Sigmoid colon (tissue), 7 donors: ENCODE results near the gene SDK1. TPM values are rescaled to one million over a fixed set of nuclear protein-coding genes. Genes with fewer than 3 reads are reported as not detected.

ENCODE experiments used
- DNase-seq: peaks from one replicate; pipeline ENCODE4 v3.0.0-alpha.2; 2019
- H3K27ac ChIP-seq, 4 donors: fragments of 200-600 bp; sonication (generic); one replicate each; pipeline ENCODE4 v1.5.1; 2016 to 2019; ENCODE audit warnings: mild to moderate bottlenecking in 1 of 4
- H3K27me3 ChIP-seq, 3 donors: fragments of 200-600 bp; sonication (generic); one replicate each; pipeline ENCODE4 v1.5.1; 2019; ENCODE audit warnings: mild to moderate bottlenecking in 1 of 3
- H3K36me3 ChIP-seq, 4 donors: fragments of 200-600 bp; sonication (generic); one replicate each; pipeline ENCODE4 v1.5.1; 2016 to 2019
- H3K4me1 ChIP-seq, 4 donors: fragments of 200-600 bp; sonication (generic); one replicate each; pipeline ENCODE4 v1.5.1; 2017 to 2019
- H3K4me3 ChIP-seq, 4 donors: fragments of 200-600 bp; sonication (generic); one replicate each; pipeline ENCODE4 v1.5.1; 2017 to 2019; ENCODE audit warnings: mild to moderate bottlenecking in 2 of 4, moderate library complexity in 1 of 4
- H3K9me3 ChIP-seq, 4 donors: fragments of 200-600 bp in 3 of 4; sonication (generic) in 3 of 4; one replicate each; pipeline versions ENCODE4 v1.5.1 to v1.6.1; 2013 to 2019
- EP300 ChIP-seq, 4 donors: sonication (generic); formaldehyde crosslinking; IDR thresholded peaks; one replicate each; pipeline ENCODE4 v1.6.1; 2017; ENCODE audit warnings: antibody characterized with exemption in 4 of 4
- POLR2A ChIP-seq, 2 donors: fragments of 450-650 bp; IDR thresholded peaks; one replicate each; pipeline ENCODE4 v1.6.1; 2016; ENCODE audit warnings: antibody characterized with exemption in 2 of 2, mild to moderate bottlenecking in 2 of 2, moderate library complexity in 2 of 2
- POLR2AphosphoS5 ChIP-seq, 4 donors: sonication (generic); formaldehyde crosslinking; IDR thresholded peaks; one replicate each; pipeline ENCODE4 v1.6.1; 2017; ENCODE audit warnings: antibody characterized with exemption in 4 of 4
- WGBS, 2 donors: extraction: QIAGEN DNeasy Blood & Tissue Kit; methylation state at CpG; one replicate each; pipeline ENCODE4 v1.1.7; 2013; 5-methylcytosine and 5-hydroxymethylcytosine counted together
- intact Hi-C: fragments of 100-400 bp; cut with DNase I; formaldehyde crosslinking; loops from one replicate; pipeline ENCODE4 v1.15.1; 2023
- polyA plus RNA-seq, 3 donors: library from polyadenylated mRNA; stranded (reverse); fragments of 200-250 nt; gene quantifications; one replicate each; pipeline ENCODE4 v1.2.3, GENCODE V29; 2013
- total RNA-seq, 4 donors: library from RNA; depleted of rRNA; stranded (reverse); fragments of >200 nt; gene quantifications; one replicate each; pipeline ENCODE4 v1.1.0, GENCODE V29; 2016
- TF ChIP-seq, protein P1 (sequence below), 4 experiments: fragments of 450-650 bp in 3 of 4; fragments of 200-600 bp in 1 of 4; IDR thresholded peaks; one replicate each; pipeline ENCODE4 v1.5.1; 2016 to 2019; ENCODE audit warnings: antibody characterized with exemption in 4 of 4, mild to moderate bottlenecking in 3 of 4, moderate library complexity in 2 of 4
- donor health status: healthy with polysubstance abuse.
- donor health status: Bipolar disorder and iron deficiency.
- donor health status: healthy.

Gene SDK1
- total and polyA plus RNA-seq, 7 donors: under 0.01 to 23.0 (median 10.0) TPM; not detected in 1

DNA sequence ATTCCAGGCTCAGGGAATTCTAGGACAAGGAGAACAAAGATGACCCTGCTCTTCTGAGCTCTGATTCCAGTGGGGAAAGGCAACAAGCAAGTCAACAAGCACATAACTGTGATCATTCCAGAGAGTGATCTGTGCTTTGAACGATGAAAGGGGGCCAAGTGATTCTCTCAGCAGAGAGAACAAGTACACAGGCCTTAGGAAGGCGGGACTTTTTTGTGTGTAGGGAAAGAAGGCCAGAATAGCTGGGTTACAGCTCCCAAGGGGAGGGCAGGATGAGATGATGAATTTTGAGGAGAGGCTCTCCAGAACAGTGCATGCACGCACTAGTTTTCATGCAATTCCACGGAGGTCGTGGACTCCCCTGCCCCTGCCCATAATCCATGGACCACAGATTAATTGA is 565.2 kb downstream of the SDK1 start:
- intact Hi-C loops: no loop called here
- TF ChIP-seq POLR2A (IDR thresholded peaks at IDR 0.05) (no peak), EP300 (IDR thresholded peaks at IDR 0.05) (no peak), POLR2AphosphoS5 (IDR thresholded peaks at IDR 0.05) (no peak)
- TF ChIP-seq, protein P1, sequence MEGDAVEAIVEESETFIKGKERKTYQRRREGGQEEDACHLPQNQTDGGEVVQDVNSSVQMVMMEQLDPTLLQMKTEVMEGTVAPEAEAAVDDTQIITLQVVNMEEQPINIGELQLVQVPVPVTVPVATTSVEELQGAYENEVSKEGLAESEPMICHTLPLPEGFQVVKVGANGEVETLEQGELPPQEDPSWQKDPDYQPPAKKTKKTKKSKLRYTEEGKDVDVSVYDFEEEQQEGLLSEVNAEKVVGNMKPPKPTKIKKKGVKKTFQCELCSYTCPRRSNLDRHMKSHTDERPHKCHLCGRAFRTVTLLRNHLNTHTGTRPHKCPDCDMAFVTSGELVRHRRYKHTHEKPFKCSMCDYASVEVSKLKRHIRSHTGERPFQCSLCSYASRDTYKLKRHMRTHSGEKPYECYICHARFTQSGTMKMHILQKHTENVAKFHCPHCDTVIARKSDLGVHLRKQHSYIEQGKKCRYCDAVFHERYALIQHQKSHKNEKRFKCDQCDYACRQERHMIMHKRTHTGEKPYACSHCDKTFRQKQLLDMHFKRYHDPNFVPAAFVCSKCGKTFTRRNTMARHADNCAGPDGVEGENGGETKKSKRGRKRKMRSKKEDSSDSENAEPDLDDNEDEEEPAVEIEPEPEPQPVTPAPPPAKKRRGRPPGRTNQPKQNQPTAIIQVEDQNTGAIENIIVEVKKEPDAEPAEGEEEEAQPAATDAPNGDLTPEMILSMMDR (IDR thresholded peaks at IDR 0.05): no peak
- Histone ChIP-seq H3K27ac (peak overlapping the region in 2 of 4 donors; percentile 32 to 38), H3K9me3 (no peaks in the 10 kb centered on the region), H3K4me1 (peaks cover 0 to 12% (median 11%) of the 10 kb centered on the region in 4 donors), H3K27me3 (no peaks in the 10 kb centered on the region), H3K4me3 (no peak overlapping the region), H3K36me3 (no peaks in the 10 kb centered on the region)
- no peak for DNase-seq
- 77 to 84% methylated on average over 5 of the region's 5 CpGs for WGBS, 2 donors

- DNase-seq: no peak
- intact Hi-C loops: no loop called here
- 74 to 75% methylated on average over 5 of the region's 5 CpGs for WGBS, 2 donors
- no peaks in the 10 kb centered on the region for H3K9me3 ChIP-seq
- H3K4me1 ChIP-seq: no peaks in the 10 kb centered on the region
- TF ChIP-seq POLR2A (IDR thresholded peaks at IDR 0.05) (no peak), POLR2AphosphoS5 (IDR thresholded peaks at IDR 0.05) (peak; percentile 43 to 81 (median 74)), EP300 (IDR thresholded peaks at IDR 0.05) (peak in 1 of 4 donors; percentile 42)
- TF ChIP-seq, protein P1 (IDR thresholded peaks at IDR 0.05): no peak
- H3K27ac ChIP-seq: peak overlapping the region in 1 of 4 donors; percentile 14
- H3K4me3 ChIP-seq: no peak overlapping the region
- H3K36me3 ChIP-seq: no peaks in the 10 kb centered on the region
- no peaks in the 10 kb centered on the region for H3K27me3 ChIP-seq
These were observed 566.8 kb downstream of the SDK1 start for GRCh38 chr7:3867863-3868262.

- Histone ChIP-seq H3K4me3 (no peak overlapping the region), H3K27ac (no peak overlapping the region), H3K36me3 (no peaks in the 10 kb centered on the region), H3K4me1 (no peaks in the 10 kb centered on the region), H3K9me3 (no peaks in the 10 kb centered on the region), H3K27me3 (no peaks in the 10 kb centered on the region)
- DNase-seq: no peak
- TF ChIP-seq, protein P1 (IDR thresholded peaks at IDR 0.05): no peak
- TF ChIP-seq EP300 (IDR thresholded peaks at IDR 0.05) (no peak), POLR2A (IDR thresholded peaks at IDR 0.05) (no peak), POLR2AphosphoS5 (IDR thresholded peaks at IDR 0.05) (no peak)
- WGBS, 2 donors: 80 to 88% methylated on average over 14 of the region's 14 CpGs
- intact Hi-C loops: no loop called here
These were observed 578.5 kb downstream of the SDK1 start for GRCh38 chr7:3879355-3880075.

DNA sequence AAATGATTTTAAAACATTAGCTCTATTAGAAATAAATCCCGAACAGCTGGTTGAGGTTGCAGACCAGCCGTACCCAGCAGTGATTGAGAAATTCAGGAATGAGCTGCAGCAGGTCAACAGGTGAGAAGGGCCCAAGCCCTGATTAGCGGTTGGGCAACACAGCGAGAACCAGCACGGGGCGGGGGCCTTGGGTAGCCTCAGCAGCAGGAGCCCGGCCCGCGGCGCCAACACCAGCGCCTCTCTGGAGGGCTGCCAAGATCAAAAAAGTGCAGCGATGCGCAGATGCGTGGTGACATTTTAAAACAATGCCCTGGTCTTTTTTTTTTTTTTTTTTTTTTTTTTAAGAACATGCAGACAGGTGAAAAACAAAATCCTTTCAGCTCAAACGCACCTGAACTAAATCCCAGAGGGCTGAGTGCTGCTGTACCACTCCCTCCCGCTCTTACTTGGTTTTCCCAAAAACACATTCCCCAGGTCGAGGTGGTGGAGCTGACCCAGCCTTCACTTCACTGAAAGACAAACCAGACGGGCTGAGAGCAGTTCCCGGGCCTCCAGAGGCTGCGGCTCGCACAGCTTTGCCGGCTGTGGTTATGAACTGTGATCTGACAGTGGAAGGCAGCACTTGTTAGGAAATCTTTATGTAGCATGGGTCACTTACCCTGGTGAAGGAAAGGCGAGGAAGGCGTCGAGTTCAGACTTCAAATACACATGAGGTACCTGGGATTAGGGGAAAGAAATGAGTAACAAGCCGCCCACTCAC is 579.4 kb downstream of the SDK1 start:
- TF ChIP-seq, protein P1 (IDR thresholded peaks at IDR 0.05): no peak
- TF ChIP-seq POLR2A (IDR thresholded peaks at IDR 0.05): no peak
- TF ChIP-seq POLR2AphosphoS5 (IDR thresholded peaks at IDR 0.05): no peak
- TF ChIP-seq EP300 (IDR thresholded peaks at IDR 0.05): no peak
- intact Hi-C loops: no loop called here
- H3K27me3 ChIP-seq: no peaks in the 10 kb centered on the region
- 86 to 87% methylated on average over 26 of the region's 26 CpGs for WGBS, 2 donors
- H3K27ac ChIP-seq: no peak overlapping the region
- no peaks in the 10 kb centered on the region for H3K4me1 ChIP-seq
- no peaks in the 10 kb centered on the region for H3K9me3 ChIP-seq
- no peak for DNase-seq
- no peaks in the 10 kb centered on the region for H3K36me3 ChIP-seq
- H3K4me3 ChIP-seq: no peak overlapping the region
